ENCODE data around the gene MROH9. TPM values are rescaled to one million over a fixed set of nuclear protein-coding genes. Genes with fewer than 3 reads are reported as not detected.

Gene MROH9
- total and polyA plus RNA-seq, 9 of the 15 experiments (the other 6 are each of a cell fraction or from before 2014, with no cell fraction given) = not detected

GRCh38 chr1:171103862-171104261 lies 168.5 kb downstream of the MROH9 start:
- Histone ChIP-seq H3K27me3 (ENCODE audit: control insufficient read depth in 2 of 2, insufficient read depth in 2 of 2, low read length in 2 of 2) (no peaks in the 10 kb centered on the region), H3K4me2 (ENCODE audit: insufficient read depth, low read length) (no peak overlapping the region), H3K27ac (ENCODE audit: extremely low read depth, low read depth, low read length) (no peak overlapping the region), H3K4me3 (no peak overlapping the region), H3K79me2 (ENCODE audit: control insufficient read depth, insufficient read depth, low read length) (no peaks in the 10 kb centered on the region), H4K20me1 (replicated peaks; ENCODE audit: control insufficient read depth, insufficient read depth, low read length) (no peaks in the 10 kb centered on the region), H3K9me1 (ENCODE audit: control insufficient read depth, insufficient read depth, low read length) (no peaks in the 10 kb centered on the region), H3K36me3 (ENCODE audit: control insufficient read depth, insufficient read depth, low read length) (no peaks in the 10 kb centered on the region), H3K9ac (ENCODE audit: insufficient read depth in 1 of 2, low read depth in 2 of 2, low read length in 2 of 2) (no peak overlapping the region), H2AFZ (ENCODE audit: low read depth, low read length) (no peak overlapping the region), H3K9me3 (replicated peaks; ENCODE audit: control insufficient read depth, insufficient read depth, low read depth, low read length) (no peaks in the 10 kb centered on the region), H3K4me1 (replicated peaks in 1 of 2; ENCODE audit: control insufficient read depth in 2 of 2, insufficient read depth in 2 of 2, low read length in 2 of 2) (no peaks in the 10 kb centered on the region)
- FAIRE-seq (no peak), DNase-seq (ENCODE audit: extremely low read depth in 1 of 4, low spot score in 3 of 4) (no peak), ATAC-seq (no peak)
- TF ChIP-seq, protein P1, sequence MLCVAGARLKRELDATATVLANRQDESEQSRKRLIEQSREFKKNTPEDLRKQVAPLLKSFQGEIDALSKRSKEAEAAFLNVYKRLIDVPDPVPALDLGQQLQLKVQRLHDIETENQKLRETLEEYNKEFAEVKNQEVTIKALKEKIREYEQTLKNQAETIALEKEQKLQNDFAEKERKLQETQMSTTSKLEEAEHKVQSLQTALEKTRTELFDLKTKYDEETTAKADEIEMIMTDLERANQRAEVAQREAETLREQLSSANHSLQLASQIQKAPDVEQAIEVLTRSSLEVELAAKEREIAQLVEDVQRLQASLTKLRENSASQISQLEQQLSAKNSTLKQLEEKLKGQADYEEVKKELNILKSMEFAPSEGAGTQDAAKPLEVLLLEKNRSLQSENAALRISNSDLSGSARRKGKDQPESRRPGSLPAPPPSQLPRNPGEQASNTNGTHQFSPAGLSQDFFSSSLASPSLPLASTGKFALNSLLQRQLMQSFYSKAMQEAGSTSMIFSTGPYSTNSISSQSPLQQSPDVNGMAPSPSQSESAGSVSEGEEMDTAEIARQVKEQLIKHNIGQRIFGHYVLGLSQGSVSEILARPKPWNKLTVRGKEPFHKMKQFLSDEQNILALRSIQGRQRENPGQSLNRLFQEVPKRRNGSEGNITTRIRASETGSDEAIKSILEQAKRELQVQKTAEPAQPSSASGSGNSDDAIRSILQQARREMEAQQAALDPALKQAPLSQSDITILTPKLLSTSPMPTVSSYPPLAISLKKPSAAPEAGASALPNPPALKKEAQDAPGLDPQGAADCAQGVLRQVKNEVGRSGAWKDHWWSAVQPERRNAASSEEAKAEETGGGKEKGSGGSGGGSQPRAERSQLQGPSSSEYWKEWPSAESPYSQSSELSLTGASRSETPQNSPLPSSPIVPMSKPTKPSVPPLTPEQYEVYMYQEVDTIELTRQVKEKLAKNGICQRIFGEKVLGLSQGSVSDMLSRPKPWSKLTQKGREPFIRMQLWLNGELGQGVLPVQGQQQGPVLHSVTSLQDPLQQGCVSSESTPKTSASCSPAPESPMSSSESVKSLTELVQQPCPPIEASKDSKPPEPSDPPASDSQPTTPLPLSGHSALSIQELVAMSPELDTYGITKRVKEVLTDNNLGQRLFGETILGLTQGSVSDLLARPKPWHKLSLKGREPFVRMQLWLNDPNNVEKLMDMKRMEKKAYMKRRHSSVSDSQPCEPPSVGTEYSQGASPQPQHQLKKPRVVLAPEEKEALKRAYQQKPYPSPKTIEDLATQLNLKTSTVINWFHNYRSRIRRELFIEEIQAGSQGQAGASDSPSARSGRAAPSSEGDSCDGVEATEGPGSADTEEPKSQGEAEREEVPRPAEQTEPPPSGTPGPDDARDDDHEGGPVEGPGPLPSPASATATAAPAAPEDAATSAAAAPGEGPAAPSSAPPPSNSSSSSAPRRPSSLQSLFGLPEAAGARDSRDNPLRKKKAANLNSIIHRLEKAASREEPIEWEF (CRISPR knock-in tag; IDR thresholded peaks at IDR 0.05) = no peak
- TF ChIP-seq FOXP1 (CRISPR knock-in tag; IDR thresholded peaks at IDR 0.05) (no peak), MXD1 (CRISPR knock-in tag; IDR thresholded peaks at IDR 0.05; ENCODE audit: borderline replicate concordance, poor library complexity, severe bottlenecking) (no peak), TCF7 (IDR thresholded peaks at IDR 0.05; ENCODE audit: borderline replicate concordance) (no peak), ZNF124 (CRISPR knock-in tag; IDR thresholded peaks at IDR 0.05) (no peak), L3MBTL2 (IDR thresholded peaks at IDR 0.05) (no peak), MXI1 (IDR thresholded peaks at IDR 0.05; ENCODE audit: low read depth, low read length) (no peak), IRF2 (CRISPR knock-in tag; IDR thresholded peaks at IDR 0.05) (no peak), TAF1 (IDR thresholded peaks at IDR 0.05; ENCODE audit: control insufficient read depth, extremely low read depth, insufficient read depth, low read length, severe bottlenecking) (no peak), TBP (optimal IDR thresholded peaks at IDR 0.05; ENCODE audit: low read depth, low read length) (no peak)
- POLR2A ChIA-PET = no interaction called here
- in situ Hi-C loops (cut with MboI) (no loop called here), intact Hi-C loops (cut with micrococcal nuclease) (no loop called here)
- no TSS peak for BruUV-seq (replicated peaks)
- 0% methylated on average over 1 of the region's 1 CpG for WGBS (ENCODE audit: insufficient coverage, low coverage, missing lambda C conversion rate)
- CTCF ChIA-PET (ENCODE audit: low intra/inter-chr PET ratio) = no interaction called here

All from K562 (cell line).